Measurements from ENCODE around the gene VPS11. TPM values are rescaled to one million over a fixed set of nuclear protein-coding genes. Genes with fewer than 3 reads are reported as not detected.

Gene VPS11
- total RNA-seq, 1 donor from 2014 or later: 36.3 TPM

GRCh38 chr11:119115484-119116234 is 48.0 kb downstream of the VPS11 start:
- DNase-seq (ENCODE audit: low spot score, unreplicated experiment): no peak
- no peak overlapping the region for H3K4me3 Mint-ChIP-seq (ENCODE audit: low read depth)
- no peak overlapping the region for H3K27ac Mint-ChIP-seq
- TF ChIP-seq CTCF (IDR thresholded peaks at IDR 0.05; ENCODE audit: unreplicated experiment): no peak
- no peaks in the 10 kb centered on the region for H3K27me3 Mint-ChIP-seq
- no peaks in the 10 kb centered on the region for H3K9me3 Mint-ChIP-seq (ENCODE audit: low read depth)
- H3K36me3 Mint-ChIP-seq (ENCODE audit: insufficient read depth): no peaks in the 10 kb centered on the region
- H3K4me1 Mint-ChIP-seq (ENCODE audit: low read depth): peaks cover 5% of the 10 kb centered on the region

DNA sequence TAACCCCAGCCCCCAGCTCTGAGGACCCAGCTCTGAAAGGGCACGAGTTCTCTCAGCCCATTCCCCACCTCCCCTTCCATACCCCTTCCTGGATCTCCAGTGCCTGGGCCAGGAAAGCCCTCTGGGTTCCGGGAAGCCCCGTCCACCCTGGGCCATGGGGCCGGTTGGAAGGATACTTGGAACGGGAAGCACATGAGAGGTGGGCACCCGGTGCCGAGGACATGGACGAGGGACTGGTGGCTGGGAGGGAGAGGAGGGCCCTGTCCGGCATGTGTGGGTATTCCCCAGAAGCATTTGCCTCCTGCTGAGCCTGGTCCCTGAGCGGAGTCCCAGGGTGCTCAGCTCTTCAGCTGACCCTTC is 48.6 kb downstream of the VPS11 start:
- H3K36me3 Mint-ChIP-seq (ENCODE audit: insufficient read depth): no peaks in the 10 kb centered on the region
- H3K27ac Mint-ChIP-seq: no peak overlapping the region
- TF ChIP-seq CTCF (IDR thresholded peaks at IDR 0.05; ENCODE audit: unreplicated experiment): no peak
- H3K4me3 Mint-ChIP-seq (ENCODE audit: low read depth): no peak overlapping the region
- no peaks in the 10 kb centered on the region for H3K27me3 Mint-ChIP-seq
- peaks cover 10% of the 10 kb centered on the region for H3K4me1 Mint-ChIP-seq (ENCODE audit: low read depth)
- no peaks in the 10 kb centered on the region for H3K9me3 Mint-ChIP-seq (ENCODE audit: low read depth)
- no peak for DNase-seq (ENCODE audit: low spot score, unreplicated experiment)

DNA sequence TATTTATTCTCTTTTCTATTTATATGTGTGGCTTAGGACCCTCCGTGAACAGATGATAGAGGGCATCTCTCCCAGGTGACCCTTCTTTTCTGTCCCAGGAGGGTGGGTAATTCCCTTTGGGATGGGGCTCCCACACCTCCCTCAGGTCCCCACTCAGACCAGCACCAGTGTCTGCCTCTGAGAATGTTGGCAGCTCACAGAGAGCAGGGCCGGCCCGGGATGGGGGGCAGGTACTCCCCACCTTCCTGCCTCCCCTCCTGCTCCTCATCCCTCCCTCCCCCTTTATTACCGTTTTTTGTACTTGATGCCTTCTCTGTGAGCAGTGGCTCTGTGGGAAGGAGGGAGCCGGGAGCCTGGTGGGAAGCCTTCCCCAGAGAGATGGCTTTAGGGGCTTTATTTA is 49.0 kb downstream of the VPS11 start:
- H3K36me3 Mint-ChIP-seq (ENCODE audit: insufficient read depth): no peaks in the 10 kb centered on the region
- no peak overlapping the region for H3K4me3 Mint-ChIP-seq (ENCODE audit: low read depth)
- no peak for TF ChIP-seq CTCF (IDR thresholded peaks at IDR 0.05; ENCODE audit: unreplicated experiment)
- no peaks in the 10 kb centered on the region for H3K9me3 Mint-ChIP-seq (ENCODE audit: low read depth)
- H3K27me3 Mint-ChIP-seq: no peaks in the 10 kb centered on the region
- no peak overlapping the region for H3K27ac Mint-ChIP-seq
- no peak for DNase-seq (ENCODE audit: low spot score, unreplicated experiment)
- H3K4me1 Mint-ChIP-seq (ENCODE audit: low read depth): peaks cover 10% of the 10 kb centered on the region

DNA sequence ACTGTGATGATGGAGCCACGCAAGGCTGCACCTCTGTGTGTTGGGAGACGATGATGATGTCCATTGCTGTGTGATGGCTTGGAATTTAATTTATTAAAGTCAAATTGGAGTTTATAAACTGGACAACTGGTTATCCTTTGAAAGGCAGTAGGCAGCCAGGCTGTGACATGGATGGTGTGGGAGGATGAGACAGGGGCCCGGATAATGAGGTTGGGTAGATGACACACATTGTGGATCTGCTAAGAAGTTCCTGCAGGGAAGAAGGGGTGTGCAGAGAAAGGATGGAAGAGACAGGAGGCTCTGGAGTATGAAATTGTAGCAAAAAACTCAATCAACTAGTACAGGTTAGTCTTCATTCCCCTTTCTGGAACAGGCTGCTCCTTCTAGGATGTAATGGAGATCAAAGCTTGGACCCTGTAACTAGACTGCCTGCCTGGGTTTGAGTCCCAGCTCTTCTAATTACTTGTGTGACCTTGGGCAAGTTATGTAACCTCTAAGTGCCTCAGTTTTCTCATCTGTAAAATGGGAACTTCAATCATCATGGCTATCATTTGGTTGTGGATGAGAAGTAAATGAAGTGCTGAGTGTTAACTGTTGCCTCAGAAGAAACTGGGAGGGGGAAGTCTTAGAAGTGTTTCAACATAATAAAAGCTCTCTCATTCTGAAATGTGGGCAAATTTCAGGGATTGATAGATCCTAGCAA is 49.5 kb downstream of the VPS11 start:
- TF ChIP-seq CTCF (IDR thresholded peaks at IDR 0.05; ENCODE audit: unreplicated experiment): no peak
- Mint-ChIP-seq H3K27me3 (no peaks in the 10 kb centered on the region), H3K9me3 (ENCODE audit: low read depth) (no peaks in the 10 kb centered on the region), H3K4me1 (ENCODE audit: low read depth) (peaks cover 13% of the 10 kb centered on the region), H3K36me3 (ENCODE audit: insufficient read depth) (no peaks in the 10 kb centered on the region), H3K27ac (no peak overlapping the region), H3K4me3 (ENCODE audit: low read depth) (no peak overlapping the region)
- no peak for DNase-seq (ENCODE audit: low spot score, unreplicated experiment)

GRCh38 chr11:119118227-119118626 is 50.6 kb downstream of the VPS11 start:
- Mint-ChIP-seq H3K27ac (no peak overlapping the region), H3K4me1 (ENCODE audit: low read depth) (peaks cover 21% of the 10 kb centered on the region), H3K9me3 (ENCODE audit: low read depth) (no peaks in the 10 kb centered on the region), H3K36me3 (ENCODE audit: insufficient read depth) (peaks cover 2% of the 10 kb centered on the region), H3K27me3 (no peaks in the 10 kb centered on the region), H3K4me3 (ENCODE audit: low read depth) (no peak overlapping the region)
- no peak for TF ChIP-seq CTCF (IDR thresholded peaks at IDR 0.05; ENCODE audit: unreplicated experiment)
- no peak for DNase-seq (ENCODE audit: low spot score, unreplicated experiment)

Measured in progenitor cell of endocrine pancreas (in vitro differentiated cells).